NCI-H1092 (cell line): Measurements from ENCODE around the gene SULT1C2.
"Not testable (repeated sequence)": the region's sequence is repeated elsewhere in the genome, so short reads cannot be mapped to it uniquely, and the experiment has no call there.

Source experiments
- DNase-seq: peaks from one replicate; lab custom pipeline; 2025; lab: John Stamatoyannopoulos, UW

Gene SULT1C2

DNA sequence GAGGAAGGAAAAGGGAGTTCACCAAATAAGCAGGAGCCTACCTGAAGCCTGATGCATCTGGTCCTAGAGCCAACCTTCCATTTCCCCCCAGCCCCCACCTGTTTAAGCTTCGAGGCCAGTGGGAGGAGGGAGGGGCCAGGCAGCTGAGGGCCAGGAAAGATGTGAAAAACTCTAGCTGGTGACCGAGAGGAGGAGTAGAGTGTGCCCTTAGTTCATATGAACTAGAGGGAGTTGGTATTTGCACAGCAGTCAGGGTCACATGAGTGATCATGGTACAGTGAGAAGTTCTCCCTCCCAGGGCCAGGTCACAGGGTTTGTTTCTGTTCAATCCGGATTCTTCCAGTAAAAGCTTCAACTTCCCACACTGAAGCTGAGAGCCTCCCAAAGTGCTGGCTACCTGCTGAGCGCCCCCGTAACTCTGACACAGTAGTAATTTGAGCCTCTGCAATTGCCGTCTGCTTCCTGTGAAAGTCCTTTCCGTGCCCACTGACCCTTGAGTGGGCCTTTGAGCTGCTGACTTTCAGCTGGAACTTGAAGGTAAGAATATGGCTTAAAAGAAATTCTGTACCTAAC lies at the start of gene SULT1C2:
Gene SULT1C2 (plus strand): TSS at position 362 of the 573 bp plus-strand sequence. CDS start 4,773 bp downstream, outside the sequence.
- peak; percentile 26 for DNase-seq

DNA sequence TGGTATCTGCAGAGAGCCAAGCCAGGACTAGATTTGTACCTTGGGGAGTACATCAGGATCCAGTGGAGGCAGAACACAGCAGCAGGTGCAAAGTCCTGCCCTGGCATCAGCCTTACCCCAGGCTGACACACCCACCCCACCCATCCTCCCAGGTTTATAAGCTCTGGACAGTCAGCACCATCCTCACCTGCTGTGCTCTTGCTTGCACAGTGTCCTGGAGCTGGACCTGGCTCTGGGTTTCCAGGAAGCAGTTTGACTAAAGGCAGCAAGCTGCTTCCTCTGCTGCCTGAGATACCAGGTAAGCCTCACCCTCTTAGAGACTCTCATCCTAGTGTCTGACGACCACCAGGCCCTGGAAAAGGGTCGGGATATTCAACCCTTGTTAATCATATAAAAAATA lies 48.9 kb upstream of the SULT1C2 start, which contains the start of gene SULT1C3:
Gene SULT1C3 (plus strand): TSS at position 183 of the 400 bp plus-strand sequence. CDS start 7,227 bp downstream, outside the sequence.
- no peak for DNase-seq

DNA sequence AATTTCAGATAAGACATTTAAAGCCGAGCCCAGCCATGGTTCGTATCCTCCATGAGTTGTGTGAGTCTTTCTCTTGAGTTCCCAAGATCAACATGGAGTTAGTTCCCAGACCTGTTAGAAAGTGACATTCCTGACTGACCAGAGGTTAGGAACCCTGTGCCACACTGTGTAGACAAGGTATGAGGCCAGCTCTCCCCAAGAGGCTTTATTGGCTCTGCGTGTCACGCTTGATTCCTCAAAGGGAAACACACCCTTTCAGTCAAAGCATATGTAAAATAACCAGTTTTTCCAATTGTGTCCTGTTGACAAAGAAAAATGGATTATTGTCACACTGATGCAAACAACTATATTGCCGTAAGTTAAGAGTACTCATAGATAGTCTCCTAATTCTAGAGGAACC lies 47.7 kb upstream of the SULT1C2 start:
- DNase-seq, result no peak

DNA sequence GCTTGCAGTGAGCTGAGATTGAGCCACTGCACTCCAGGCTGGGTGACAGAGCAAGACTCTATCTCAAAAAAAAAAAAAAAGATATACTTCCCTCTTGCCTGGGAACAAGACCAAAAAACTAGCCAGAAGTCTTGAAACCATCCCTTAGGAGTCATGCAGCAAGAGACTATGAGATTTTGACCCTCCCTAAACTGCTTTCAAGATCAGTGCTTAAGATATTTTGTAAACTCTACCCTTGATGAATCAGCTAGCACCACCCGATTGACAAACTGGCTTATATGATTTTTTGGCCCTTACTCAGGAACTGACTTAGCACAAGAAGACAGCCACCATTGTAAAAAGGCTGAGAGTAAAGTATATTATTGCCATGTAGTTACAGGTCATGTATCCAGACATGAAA lies 45.1 kb upstream of the SULT1C2 start:
- DNase-seq, result no peak

DNA sequence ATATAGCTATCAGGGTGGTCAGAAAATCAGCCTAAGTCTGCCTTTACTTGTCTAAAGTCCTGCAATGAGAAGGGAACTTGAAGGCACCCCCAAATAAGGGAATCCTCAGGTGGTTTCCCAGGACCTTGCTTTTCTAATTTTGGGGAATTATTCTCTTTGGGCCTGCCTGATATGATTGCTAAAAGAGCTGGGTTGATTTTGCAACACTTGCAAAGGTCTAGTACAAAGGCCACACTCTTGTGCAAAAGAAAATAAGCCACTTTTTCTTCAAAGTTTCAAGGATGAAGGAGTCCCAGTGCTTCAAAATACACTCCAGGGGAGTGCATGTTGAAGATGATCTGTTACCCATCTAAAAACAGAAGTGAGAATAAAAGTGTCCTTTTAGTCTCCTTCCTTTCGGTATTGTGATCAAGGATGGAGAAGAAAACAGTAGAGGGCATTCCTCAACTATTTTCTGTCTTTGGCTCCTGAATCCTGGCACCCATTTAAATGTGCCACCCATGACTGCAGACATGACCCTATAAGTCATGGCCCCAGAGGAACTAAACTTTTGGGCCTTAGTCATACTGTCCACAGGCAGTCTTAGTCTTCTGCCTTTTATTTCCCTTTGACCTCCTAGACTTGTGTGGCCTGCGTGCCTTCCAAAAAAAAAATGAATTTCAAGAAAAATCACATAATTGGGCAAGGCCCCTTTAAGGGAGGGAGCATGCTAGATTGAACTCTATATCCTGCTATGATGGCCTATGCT lies 43.9 kb upstream of the SULT1C2 start:
- no peak for DNase-seq

DNA sequence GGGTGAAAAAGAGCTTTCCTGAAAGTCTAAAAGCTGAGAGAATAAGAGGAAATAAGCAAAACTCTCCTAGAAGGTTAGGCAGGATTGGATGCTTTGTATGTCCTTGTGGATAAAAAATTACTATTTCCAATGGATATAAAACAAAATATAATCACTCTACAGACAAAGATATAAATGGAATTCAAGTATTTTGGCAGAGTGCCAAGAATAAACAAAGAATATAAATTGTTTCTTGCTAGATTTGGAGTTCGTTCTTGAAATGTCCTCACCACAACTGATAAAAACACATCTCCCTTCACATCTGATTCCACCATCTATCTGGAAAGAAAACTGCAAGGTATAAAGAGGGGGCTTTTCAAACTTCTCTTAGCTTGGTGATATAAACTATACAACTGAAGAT lies 35.6 kb upstream of the SULT1C2 start:
- no peak for DNase-seq

DNA sequence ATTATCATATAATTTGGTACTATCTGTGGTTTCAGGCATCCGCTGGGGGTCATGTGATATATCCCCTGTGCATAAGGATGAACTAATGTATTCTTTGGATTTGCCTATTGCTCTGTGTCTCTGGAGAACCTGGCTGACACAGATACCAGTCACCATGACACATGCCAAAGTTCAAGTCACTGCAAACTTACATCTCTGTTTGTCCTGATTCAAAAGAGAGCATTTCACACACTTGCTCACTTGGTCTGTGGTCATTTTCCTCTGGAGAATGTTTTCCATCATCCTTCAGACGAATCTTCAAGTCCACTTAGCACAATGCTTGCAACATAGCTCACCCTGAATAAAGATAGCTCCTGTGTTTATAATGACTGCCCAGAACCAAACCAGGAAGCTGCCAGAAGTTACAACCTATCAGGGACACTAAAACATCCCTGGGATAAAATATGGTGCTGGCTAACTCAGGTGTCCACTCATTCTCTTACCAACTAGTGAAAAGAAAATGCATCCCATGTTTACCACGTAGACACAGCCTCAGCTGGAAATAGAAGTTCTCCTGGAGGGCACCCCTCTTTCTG lies 30.9 kb upstream of the SULT1C2 start:
- DNase-seq, result no peak

DNA sequence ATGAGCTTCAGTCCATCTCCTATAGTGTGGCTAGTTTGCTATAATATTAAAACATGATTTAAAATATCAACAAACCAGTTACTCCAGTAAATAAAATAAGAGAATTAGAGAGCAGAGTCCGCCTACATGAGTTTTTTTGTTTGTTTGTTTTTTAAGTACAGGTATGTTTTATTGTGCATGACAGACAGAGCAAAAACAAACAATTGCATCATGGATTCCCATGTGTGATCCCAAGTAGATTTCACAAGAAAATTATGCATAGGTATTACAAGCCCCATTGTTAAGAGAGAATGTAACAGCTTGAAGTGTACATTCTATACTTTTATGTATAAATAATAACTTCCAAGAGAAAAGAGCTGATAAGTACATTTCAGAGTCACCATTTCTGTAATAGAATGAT lies 27.9 kb upstream of the SULT1C2 start:
- DNase-seq, result no peak

DNA sequence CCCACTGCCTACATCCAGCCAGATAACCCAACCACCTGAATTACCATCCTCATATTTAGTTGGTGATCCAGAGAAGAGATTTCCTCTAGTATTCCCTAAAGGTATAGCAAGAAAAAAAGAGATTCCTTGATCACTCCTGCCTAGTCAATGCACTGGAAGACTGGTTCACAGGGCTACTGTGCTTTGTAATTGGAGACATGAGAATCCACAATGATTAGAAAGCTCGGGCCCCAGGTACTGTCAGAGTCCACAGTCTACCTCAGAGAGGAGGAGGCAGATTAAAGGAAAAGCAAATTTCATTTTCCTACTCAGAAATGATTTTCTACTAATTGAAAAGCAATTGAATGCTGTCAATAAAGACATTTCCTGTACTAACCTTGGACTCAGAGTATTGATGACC lies 26.7 kb upstream of the SULT1C2 start:
- no peak for DNase-seq

DNA sequence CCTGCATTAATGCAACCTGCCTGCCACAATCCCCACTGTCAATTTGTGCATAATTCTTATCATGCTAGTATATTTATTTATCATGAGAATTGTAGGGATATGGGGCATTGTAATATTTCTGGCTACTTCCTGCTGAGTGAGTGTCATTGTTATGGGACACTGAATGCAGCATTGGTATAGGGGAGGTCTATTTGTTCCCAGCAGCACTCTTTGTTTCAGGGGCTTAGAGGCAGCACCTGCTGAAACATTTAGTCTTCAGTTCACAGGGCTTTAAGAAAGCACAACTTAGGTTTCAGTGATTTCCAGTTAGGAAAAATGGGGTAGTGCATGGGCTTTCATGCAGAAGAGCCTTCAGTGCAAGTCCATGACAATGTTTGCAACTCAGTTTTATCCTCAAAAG lies 25.3 kb upstream of the SULT1C2 start:
- no peak for DNase-seq

DNA sequence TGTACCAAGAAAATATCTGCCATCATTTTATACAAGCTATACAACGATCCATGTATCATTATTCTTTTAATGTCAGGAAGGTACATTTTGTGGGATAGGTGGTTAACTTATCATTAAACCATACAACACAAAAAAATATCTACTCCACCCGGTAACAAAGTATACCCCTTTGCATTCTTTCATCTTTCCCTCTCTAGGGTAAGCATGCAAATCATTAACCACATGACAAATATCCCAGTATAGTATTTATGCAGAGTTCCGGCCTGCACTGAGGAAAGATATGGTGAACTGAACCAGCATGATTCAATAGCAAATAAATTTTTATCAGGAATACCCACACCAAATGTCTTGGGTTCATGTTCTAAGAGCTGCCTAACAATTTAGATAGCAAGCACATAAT lies 22.5 kb upstream of the SULT1C2 start:
- no peak for DNase-seq

DNA sequence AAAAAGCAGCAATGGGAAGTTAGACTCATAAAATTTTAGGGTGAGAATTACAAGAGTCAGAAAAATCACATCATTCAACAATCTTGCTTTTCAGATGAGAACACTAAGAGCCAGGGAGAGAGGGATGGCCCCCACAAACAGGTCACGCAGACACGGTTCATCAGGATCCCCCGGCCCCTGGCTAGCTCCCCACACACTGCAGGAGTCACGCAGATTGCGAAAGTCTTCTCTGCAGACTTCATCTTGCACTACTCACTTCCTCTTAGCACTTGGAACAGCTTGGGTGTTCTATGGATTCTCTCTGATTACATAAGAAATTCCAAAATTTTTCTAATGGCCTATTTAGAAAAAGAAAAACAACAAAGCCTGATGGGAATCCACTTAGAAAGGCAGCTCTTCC lies 21.6 kb upstream of the SULT1C2 start:
- no peak for DNase-seq

DNA sequence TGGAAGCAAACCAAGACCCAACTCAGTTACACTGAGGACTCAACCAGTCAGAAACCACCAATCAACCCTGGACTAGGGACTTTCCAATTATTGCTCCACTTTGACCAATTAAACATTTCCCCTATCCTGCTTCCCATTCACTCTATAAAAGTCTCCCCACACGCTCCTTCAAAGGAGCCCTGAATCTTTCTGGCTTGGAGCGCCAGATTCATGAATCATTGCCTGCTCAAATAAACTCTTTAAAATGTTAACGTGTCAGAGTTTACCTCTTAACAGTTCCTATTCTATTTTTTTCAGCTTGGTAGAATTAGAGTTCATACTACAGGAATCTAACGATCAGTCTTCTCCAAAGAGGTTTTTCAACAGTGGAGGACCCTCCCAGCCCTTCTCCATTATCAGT lies 20.7 kb upstream of the SULT1C2 start:
- no peak for DNase-seq

DNA sequence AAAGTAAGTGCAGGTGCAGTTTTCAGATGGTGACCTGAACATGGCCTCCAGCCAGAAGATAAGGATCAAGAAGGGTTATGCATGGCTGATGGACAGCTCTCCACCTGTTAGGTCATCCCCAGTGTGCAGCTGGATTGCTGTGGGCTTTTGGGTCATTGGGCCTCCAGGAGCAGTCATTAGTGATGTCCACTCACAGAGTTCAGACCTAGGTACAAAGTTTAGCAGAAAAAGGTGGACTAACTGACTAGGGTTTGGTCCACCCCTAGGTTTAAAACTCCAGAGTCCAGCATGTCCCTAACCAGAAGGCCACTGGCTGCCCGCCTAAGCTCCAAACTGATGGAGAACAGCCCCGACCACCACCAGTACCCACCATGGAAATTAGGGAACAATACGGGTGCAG lies 18.3 kb upstream of the SULT1C2 start:
- no peak for DNase-seq

DNA sequence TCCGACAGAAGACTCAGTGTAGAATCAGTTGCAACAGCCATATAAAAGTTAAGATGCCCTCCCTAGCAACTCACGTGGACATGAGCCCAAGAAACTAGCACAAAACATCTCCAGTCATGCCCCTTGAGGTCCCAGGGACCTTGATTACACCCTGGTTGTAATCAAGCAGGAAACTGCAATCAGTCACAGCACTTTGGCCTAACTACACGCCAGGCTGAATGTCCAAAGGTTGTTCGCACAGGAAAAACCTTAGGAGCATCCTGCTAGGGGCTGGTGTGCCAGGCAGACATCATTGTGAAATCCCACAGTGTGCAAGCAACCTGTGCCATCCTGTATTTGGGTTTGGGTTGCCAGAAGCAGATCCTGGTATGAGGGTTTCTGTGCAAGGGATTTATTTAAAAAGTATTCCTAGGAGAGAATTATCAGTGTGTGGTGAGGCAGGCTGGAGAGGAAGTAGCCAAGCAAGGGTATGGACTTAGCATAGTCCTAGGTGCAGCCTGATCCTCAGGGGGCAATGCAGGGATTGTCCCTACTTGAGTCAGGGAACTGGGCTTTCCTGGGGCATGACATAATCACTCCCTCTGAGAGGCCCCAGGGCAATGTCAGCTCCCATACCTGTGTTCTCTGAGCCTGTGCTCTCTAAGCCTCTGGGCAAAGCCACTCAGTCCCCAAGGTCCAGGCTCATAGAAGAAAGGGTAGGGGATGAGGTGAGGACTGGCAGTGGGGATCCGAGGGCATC lies 17.8 kb upstream of the SULT1C2 start:
- DNase-seq, result no peak

DNA sequence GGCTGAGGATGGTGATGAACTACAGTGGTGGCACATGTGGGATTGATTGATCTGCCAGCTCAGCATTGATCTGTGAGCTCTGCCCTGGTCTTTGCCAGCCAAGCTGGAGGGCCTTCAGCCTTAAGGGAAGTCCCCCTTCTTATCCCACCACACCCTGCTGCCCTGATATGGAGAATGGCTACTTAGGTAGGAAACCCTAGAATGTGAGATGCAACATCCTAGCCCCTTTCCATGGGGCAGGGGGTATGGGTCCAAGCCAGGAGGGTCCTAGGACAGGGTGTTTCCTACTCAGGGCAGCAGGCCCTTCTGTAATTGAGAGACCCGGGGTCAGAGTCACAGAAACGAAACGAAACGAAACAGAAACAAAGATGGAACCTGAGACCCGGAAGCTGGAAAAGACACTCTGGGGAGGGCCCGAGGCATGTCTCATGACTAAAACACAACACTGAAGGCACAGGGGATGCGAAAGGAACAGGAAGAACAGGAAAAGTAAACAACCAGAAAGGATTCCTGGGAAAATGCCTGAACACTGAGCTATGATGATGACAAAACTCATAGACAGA lies 16.9 kb upstream of the SULT1C2 start:
- DNase-seq, result no peak

DNA sequence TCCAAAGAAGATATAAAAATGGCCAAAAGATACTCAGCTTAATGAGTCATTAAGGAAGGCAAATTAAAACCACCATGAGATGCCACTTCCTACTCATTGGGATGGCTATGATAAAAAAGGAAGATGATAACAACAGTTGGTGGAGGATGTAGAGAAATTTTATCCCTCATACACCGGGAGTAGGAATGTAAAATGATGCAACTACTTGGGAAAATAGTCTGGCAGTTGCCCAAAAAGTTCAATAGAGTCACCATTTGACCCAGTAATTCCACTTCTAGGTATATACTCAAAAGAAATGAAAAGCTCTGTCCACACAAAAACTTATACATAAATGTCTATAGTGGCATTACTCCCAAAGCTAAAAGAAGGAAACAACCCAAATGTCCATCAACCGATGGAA lies 10.1 kb upstream of the SULT1C2 start:
- DNase-seq, result no peak

DNA sequence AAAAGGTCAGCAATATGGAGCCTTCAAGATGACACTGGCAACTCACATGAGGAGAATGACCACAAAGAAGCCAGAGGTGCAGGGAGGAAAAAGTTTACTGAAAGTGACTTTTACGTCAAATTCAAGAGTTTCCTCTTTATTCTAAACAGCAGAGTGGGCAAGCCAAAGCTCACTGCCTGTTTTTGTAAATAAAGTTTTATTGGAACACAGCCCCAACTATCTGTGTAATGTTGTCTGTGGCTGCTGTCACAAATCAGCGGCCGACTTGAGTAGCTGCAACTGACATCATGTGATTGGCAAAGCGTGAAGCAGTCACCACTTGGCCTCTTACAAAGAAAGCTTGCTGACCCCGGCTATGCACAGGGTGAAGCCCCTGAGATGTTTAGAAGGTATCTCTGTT lies 9.2 kb upstream of the SULT1C2 start:
- no peak for DNase-seq

DNA sequence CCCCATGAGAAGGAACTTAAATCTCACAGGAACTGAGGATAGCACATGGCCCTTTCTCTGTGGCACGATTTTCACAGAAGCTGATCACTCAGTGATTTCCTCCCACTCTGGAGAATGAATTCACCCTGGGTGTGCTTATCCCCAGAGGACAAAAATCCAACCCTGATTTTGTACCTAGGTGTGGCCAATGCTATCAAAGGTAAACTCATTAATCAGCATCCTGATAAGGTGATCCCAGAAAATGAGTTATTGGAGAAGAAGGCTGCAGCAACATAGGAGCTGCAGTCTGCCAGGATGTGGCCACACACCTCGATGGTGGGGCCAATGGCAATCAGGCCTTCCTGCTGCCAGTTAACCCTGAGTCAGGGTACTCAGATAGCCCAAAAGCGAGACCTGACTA lies 8.2 kb upstream of the SULT1C2 start:
- no peak for DNase-seq

DNA sequence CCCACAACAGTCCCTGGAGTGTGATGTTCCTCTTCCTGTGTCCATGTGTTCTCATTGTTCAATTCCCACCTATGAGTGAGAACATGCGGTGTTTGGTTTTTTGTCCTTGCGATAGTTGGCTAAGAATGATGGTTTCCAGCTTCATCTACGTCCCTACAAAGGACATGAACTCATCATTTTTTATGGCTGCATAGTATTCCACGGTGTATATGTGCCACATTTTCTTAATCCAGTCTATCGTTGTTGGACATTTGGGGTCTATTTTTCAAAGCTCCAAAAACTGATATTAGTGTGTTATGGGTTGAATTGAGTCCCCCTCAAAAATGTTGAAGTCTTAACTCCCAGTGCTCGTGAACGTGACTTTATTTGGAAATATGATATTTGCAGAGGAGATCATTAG lies 4.1 kb upstream of the SULT1C2 start:
- not testable (repeated sequence) for DNase-seq

DNA sequence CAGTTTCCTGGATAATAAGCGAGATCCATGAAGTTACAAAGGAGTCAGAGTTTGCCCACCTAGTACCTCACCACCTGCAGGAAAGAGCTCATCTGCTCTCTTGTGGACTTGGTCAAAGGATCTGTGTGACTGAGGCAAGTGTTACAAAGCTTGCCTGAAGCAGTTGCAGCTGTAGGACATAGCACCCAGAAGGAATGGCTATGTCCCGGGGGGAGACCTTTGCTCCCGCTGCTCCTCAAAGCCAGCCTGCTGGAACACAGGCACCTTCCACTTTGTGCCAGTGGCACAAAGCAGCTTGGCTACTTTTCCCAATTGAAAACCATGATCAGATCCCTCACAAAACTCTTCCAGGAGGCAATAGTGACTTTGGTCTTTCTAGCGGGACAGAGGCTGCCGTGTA lies 3.1 kb upstream of the SULT1C2 start:
- DNase-seq, result no peak

DNA sequence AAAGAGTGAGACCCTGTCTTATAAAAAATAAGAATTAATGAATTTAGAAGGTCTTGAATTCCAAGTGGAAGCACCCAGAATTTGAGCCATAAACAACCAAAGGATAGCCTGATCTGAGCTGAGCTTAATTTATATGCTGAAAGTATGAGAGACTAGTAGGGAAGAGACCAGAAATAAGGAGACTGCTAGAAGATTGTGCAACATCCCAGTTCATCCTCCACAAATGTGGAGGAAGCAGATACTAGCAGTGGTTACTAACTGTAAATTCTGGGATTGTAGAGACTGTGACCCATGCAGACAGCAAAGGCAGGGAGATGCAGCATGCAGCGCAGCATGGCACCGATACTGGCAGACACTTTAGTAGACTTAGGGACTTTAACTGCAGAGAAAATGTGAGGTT lies 1.5 kb upstream of the SULT1C2 start:
- no peak for DNase-seq

DNA sequence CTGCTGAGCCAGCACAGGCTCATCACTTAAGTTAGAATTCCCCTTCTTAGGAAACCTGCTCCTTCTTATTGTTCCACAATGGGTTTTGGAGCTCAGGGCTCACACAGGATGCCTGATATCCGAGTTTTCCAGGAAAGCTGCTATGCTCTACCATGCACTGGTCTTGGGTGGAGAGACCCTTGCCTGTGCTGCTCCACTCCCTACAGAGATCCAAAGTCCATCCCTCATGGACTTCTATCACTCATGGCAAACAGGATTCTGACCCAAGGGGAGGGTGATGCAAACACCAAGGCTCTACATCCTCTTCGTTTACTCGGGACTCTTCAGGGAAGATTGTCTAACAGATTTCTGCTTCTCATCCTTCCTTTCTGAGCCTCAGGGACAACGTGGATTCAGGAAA lies 5.2 kb downstream of the SULT1C2 start:
- DNase-seq, result no peak
